ENCODE results near the gene MASP2. TPM values are rescaled to one million over a fixed set of nuclear protein-coding genes. Genes with fewer than 3 reads are reported as not detected.

The MASP2 gene
- total and polyA plus RNA-seq, 10 of the 15 experiments (the other 5 are each of a cell fraction or from before 2014, with no cell fraction given): 0.04 to 0.21 (median 0.06) TPM; not detected in 7

DNA sequence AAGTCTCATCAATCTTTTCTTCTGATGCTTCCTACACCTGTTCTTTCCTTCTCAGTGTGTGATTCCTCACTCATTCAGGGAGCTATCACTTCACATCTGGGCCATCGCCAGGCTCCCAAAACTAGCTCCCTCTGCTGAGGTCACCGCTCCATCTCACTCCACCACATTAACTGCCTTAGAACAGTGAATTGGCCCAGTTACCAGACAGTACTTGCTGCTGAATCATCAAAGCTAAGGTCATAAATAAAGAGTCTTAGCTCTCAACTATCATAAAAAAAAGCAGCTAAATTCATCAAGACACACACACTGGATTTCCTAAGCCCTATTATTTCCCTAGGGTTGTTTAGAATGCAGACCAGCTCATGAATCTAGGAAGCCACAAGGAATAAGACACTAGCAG lies 31.6 kb upstream of the MASP2 start:
- DNase-seq (ENCODE audit: low read depth, low spot score): no peak
- in situ Hi-C loops (cut with MboI): no loop called here
- no peak overlapping the region for H3K27ac ChIP-seq (ENCODE audit: control insufficient read depth, insufficient read depth)
- H3K4me3 ChIP-seq: no peak overlapping the region
- H3K9ac ChIP-seq (ENCODE audit: control insufficient read depth, insufficient read depth, low read length): no peak overlapping the region
- no TSS peak for BruUV-seq (replicated peaks)
- H3K36me3 ChIP-seq (ENCODE audit: control insufficient read depth in 2 of 2, insufficient read depth in 2 of 2, low read length in 1 of 2): peaks cover 20 to 32% of the 10 kb centered on the region in 2 experiments
- TF ChIP-seq, protein P1, sequence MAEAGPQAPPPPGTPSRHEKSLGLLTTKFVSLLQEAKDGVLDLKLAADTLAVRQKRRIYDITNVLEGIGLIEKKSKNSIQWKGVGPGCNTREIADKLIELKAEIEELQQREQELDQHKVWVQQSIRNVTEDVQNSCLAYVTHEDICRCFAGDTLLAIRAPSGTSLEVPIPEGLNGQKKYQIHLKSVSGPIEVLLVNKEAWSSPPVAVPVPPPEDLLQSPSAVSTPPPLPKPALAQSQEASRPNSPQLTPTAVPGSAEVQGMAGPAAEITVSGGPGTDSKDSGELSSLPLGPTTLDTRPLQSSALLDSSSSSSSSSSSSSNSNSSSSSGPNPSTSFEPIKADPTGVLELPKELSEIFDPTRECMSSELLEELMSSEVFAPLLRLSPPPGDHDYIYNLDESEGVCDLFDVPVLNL (IDR thresholded peaks at IDR 0.05; ENCODE audit: low read depth, low read length): no peak
- TF ChIP-seq, protein P2, sequence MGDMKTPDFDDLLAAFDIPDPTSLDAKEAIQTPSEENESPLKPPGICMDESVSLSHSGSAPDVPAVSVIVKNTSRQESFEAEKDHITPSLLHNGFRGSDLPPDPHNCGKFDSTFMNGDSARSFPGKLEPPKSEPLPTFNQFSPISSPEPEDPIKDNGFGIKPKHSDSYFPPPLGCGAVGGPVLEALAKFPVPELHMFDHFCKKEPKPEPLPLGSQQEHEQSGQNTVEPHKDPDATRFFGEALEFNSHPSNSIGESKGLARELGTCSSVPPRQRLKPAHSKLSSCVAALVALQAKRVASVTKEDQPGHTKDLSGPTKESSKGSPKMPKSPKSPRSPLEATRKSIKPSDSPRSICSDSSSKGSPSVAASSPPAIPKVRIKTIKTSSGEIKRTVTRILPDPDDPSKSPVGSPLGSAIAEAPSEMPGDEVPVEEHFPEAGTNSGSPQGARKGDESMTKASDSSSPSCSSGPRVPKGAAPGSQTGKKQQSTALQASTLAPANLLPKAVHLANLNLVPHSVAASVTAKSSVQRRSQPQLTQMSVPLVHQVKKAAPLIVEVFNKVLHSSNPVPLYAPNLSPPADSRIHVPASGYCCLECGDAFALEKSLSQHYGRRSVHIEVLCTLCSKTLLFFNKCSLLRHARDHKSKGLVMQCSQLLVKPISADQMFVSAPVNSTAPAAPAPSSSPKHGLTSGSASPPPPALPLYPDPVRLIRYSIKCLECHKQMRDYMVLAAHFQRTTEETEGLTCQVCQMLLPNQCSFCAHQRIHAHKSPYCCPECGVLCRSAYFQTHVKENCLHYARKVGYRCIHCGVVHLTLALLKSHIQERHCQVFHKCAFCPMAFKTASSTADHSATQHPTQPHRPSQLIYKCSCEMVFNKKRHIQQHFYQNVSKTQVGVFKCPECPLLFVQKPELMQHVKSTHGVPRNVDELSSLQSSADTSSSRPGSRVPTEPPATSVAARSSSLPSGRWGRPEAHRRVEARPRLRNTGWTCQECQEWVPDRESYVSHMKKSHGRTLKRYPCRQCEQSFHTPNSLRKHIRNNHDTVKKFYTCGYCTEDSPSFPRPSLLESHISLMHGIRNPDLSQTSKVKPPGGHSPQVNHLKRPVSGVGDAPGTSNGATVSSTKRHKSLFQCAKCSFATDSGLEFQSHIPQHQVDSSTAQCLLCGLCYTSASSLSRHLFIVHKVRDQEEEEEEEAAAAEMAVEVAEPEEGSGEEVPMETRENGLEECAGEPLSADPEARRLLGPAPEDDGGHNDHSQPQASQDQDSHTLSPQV (IDR thresholded peaks at IDR 0.05): no peak
- H2AFZ ChIP-seq (ENCODE audit: control insufficient read depth, low read depth, low read length): no peak overlapping the region
- ChIA-PET SMC1A (ENCODE audit: uncharacterized antibody, unreplicated experiment) (interaction anchor here (3.1 kb wide), 1 partner anchor 41 kb away, joined by 10 read pairs; no protein-coding TSS in a partner anchor), RAD21 (ENCODE audit: unreplicated experiment) (no interaction called here), POLR2A (no interaction called here), CTCF (interaction anchor here (0.5 to 1.3 kb wide), 2 partner anchors 11 to 41 kb away, joined by 3 to 8 read pairs; no protein-coding TSS in a partner anchor)
- FAIRE-seq: no peak
- H3K4me2 ChIP-seq (ENCODE audit: control insufficient read depth, insufficient read depth): no peak overlapping the region
- ATAC-seq: no peak
- H3K9me3 ChIP-seq (replicated peaks; ENCODE audit: control insufficient read depth, insufficient read depth, low read length): no peaks in the 10 kb centered on the region
- H3K4me1 ChIP-seq (ENCODE audit: control insufficient read depth, insufficient read depth, low read length): no peaks in the 10 kb centered on the region; the same call in none of the 2 replicates
- 100% methylated on average over 2 of the region's 2 CpGs for whole genome bisulfite sequencing (ENCODE audit: insufficient coverage, insufficient replicate concordance, low lambda C conversion rate, missing lambda C conversion rate)
- no peaks in the 10 kb centered on the region for H4K20me1 ChIP-seq (ENCODE audit: control insufficient read depth, insufficient read depth)
- intact Hi-C loops (cut with micrococcal nuclease; ENCODE audit: unreplicated experiment): no loop called here
- H3K79me2 ChIP-seq (ENCODE audit: control insufficient read depth, insufficient read depth, low read length): no peaks in the 10 kb centered on the region
- H3K27me3 ChIP-seq (replicated peaks in 1 of 2; ENCODE audit: control insufficient read depth in 2 of 2, insufficient read depth in 2 of 2, low read length in 1 of 2): no peaks in the 10 kb centered on the region

Measured in GM12878 (cell line).